KMS-11 (cell line): Measurements from ENCODE around the gene STX7.

ENCODE experiments used
- H2AFZ ChIP-seq: fragments of 200-600 bp; sonication (generic); 2 replicates; pipeline ENCODE4 v1.6.1; 2016; ENCODE audit warnings: antibody characterized with exemption, mixed run types, low read depth
- H3K27ac ChIP-seq: fragments of 200-600 bp; sonication (generic); 2 replicates; pipeline ENCODE4 v1.6.1; 2016; ENCODE audit warnings: mild to moderate bottlenecking, mixed run types
- H3K27me3 ChIP-seq: fragments of 200-600 bp; sonication (generic); 2 replicates; pipeline ENCODE4 v1.6.1; 2017; ENCODE audit warnings: mild to moderate bottlenecking, low read depth, mixed run types, moderate library complexity; ENCODE audit not compliant: insufficient read depth
- H3K36me3 ChIP-seq: fragments of 200-600 bp; sonication (generic); 2 replicates; pipeline ENCODE4 v1.6.1; 2017; ENCODE audit warnings: mild to moderate bottlenecking, mixed run types; ENCODE audit not compliant: insufficient read depth
- H3K4me1 ChIP-seq: fragments of 200-600 bp; sonication (generic); 2 replicates; pipeline ENCODE4 v1.6.1; 2016; ENCODE audit warnings: mild to moderate bottlenecking, low read depth, mixed run types; ENCODE audit not compliant: poor library complexity, severe bottlenecking
- H3K4me2 ChIP-seq: fragments of 200-600 bp; sonication (generic); 2 replicates; pipeline ENCODE4 v1.7.0; 2016; ENCODE audit warnings: mild to moderate bottlenecking, mixed run types
- H3K4me3 ChIP-seq: fragments of 200-600 bp; sonication (generic); IDR thresholded peaks from 2 replicates; pipeline ENCODE4 v1.6.1; 2017; ENCODE audit warnings: low read depth, low read length, mixed read lengths; ENCODE audit not compliant: insufficient read depth
- H3K79me2 ChIP-seq: fragments of 200-600 bp; sonication (generic); 2 replicates; pipeline ENCODE4 v1.6.1; 2016; ENCODE audit warnings: low read depth, mixed run types; ENCODE audit not compliant: insufficient read depth
- H3K9ac ChIP-seq: fragments of 200-600 bp; sonication (generic); 2 replicates; pipeline ENCODE4 v1.6.1; 2016; ENCODE audit warnings: mild to moderate bottlenecking, mixed run types
- H4K20me1 ChIP-seq: fragments of 200-600 bp; sonication (generic); 2 replicates; pipeline ENCODE4 v1.6.1; 2016; ENCODE audit warnings: mild to moderate bottlenecking, mixed run types; ENCODE audit not compliant: insufficient read depth
- CTCF ChIP-seq: fragments of 200-600 bp; sonication (generic); conservative IDR thresholded peaks from 2 replicates; pipeline ENCODE4 v1.6.1; 2017; ENCODE audit warnings: low read depth, mild to moderate bottlenecking, antibody characterized with exemption, low read length, moderate library complexity, mixed read lengths

The STX7 gene

GRCh38 chr6:132512342-132512637 is 626 bp downstream of the STX7 start:
- Histone ChIP-seq H3K27me3 (no peaks in the 10 kb centered on the region), H3K4me2 (peak overlapping the region; percentile 85), H3K4me3 (no peak overlapping the region), H3K27ac (no peak overlapping the region), H4K20me1 (no peaks in the 10 kb centered on the region), H3K4me1 (peaks cover 34% of the 10 kb centered on the region), H3K79me2 (peaks cover 25% of the 10 kb centered on the region; the same call in 1 of the 2 replicates), H3K9ac (peak overlapping the region; percentile 51), H3K36me3 (no peaks in the 10 kb centered on the region), H2AFZ (peak overlapping the region; percentile 78)
- TF ChIP-seq CTCF: no peak

GRCh38 chr6:132511831-132512220 is 1.1 kb downstream of the STX7 start:
- H4K20me1 ChIP-seq: no peaks in the 10 kb centered on the region
- H3K4me2 ChIP-seq: peak overlapping the region; percentile 85
- no peak overlapping the region for H3K27ac ChIP-seq
- H3K36me3 ChIP-seq: no peaks in the 10 kb centered on the region
- H3K4me3 ChIP-seq: no peak overlapping the region
- peaks cover 25% of the 10 kb centered on the region; the same call in 1 of the 2 replicates for H3K79me2 ChIP-seq
- H3K27me3 ChIP-seq: no peaks in the 10 kb centered on the region
- no peak overlapping the region for H2AFZ ChIP-seq
- no peak for TF ChIP-seq CTCF
- H3K4me1 ChIP-seq: peaks cover 34% of the 10 kb centered on the region
- peak overlapping the region; percentile 51; the same call in 1 of the 2 replicates for H3K9ac ChIP-seq

GRCh38 chr6:132511210-132511830 is 1.6 kb downstream of the STX7 start:
- Histone ChIP-seq H3K4me1 (peaks cover 34% of the 10 kb centered on the region), H3K27ac (no peak overlapping the region), H3K36me3 (no peaks in the 10 kb centered on the region), H4K20me1 (no peaks in the 10 kb centered on the region), H3K4me2 (peak overlapping the region; percentile 85), H3K4me3 (no peak overlapping the region), H3K79me2 (peaks cover 25% of the 10 kb centered on the region; the same call in 1 of the 2 replicates), H3K27me3 (no peaks in the 10 kb centered on the region), H2AFZ (no peak overlapping the region), H3K9ac (no peak overlapping the region)
- TF ChIP-seq CTCF: no peak

GRCh38 chr6:132506869-132507808 is 5.8 kb downstream of the STX7 start:
- no peak overlapping the region for H3K4me2 ChIP-seq
- no peak overlapping the region for H3K27ac ChIP-seq
- no peaks in the 10 kb centered on the region for H4K20me1 ChIP-seq
- H3K4me1 ChIP-seq: peaks cover 18% of the 10 kb centered on the region
- H3K9ac ChIP-seq: no peak overlapping the region
- H2AFZ ChIP-seq: no peak overlapping the region
- H3K36me3 ChIP-seq: no peaks in the 10 kb centered on the region
- TF ChIP-seq CTCF: no peak
- no peak overlapping the region for H3K4me3 ChIP-seq
- peaks cover 26% of the 10 kb centered on the region; the same call in 1 of the 2 replicates for H3K79me2 ChIP-seq
- H3K27me3 ChIP-seq: no peaks in the 10 kb centered on the region
